ENCODE results near the gene MPRIP. TPM values are rescaled to one million over a fixed set of nuclear protein-coding genes. Genes with fewer than 3 reads are reported as not detected.
A peak's percentile ranks its signal among the peaks of the same experiment; 100 is the strongest.

The MPRIP gene
- total RNA-seq, 1 donor: 86.5 TPM

GRCh38 chr17:17091856-17092756 is 49.8 kb downstream of the MPRIP start:
- TF ChIP-seq CTCF (IDR thresholded peaks at IDR 0.05; ENCODE audit: insufficient read depth, low read length): no peak
- no peak for DNase-seq (ENCODE audit: low read depth)

GRCh38 chr17:17093764-17094163 is 51.5 kb downstream of the MPRIP start:
- no peak for DNase-seq (ENCODE audit: low read depth)
- no peak for TF ChIP-seq CTCF (IDR thresholded peaks at IDR 0.05; ENCODE audit: insufficient read depth, low read length)
- no peak overlapping the region for H3K4me3 ChIP-seq (ENCODE audit: low read depth, low read length)

More at GRCh38 chr17:17091856-17092756, 49.8 kb downstream of the MPRIP start:
- H3K4me3 ChIP-seq (ENCODE audit: low read depth, low read length): no peak overlapping the region

- no peak for TF ChIP-seq CTCF (IDR thresholded peaks at IDR 0.05; ENCODE audit: insufficient read depth, low read length)
- DNase-seq (ENCODE audit: low read depth): no peak
- H3K4me3 ChIP-seq (ENCODE audit: low read depth, low read length): no peak overlapping the region
Observed at GRCh38 chr17:17096438-17097178, 54.4 kb downstream of the MPRIP start.

GRCh38 chr17:17097763-17098345 is 55.6 kb downstream of the MPRIP start:
- no peak overlapping the region for H3K4me3 ChIP-seq (ENCODE audit: low read depth, low read length)
- no peak for TF ChIP-seq CTCF (IDR thresholded peaks at IDR 0.05; ENCODE audit: insufficient read depth, low read length)
- no peak for DNase-seq (ENCODE audit: low read depth)

GRCh38 chr17:17098551-17099179 is 56.4 kb downstream of the MPRIP start:
- TF ChIP-seq CTCF (IDR thresholded peaks at IDR 0.05; ENCODE audit: insufficient read depth, low read length): no peak
- DNase-seq (ENCODE audit: low read depth): peak; percentile 65

GRCh38 chr17:17102176-17102575 is 59.9 kb downstream of the MPRIP start:
- no peak overlapping the region for H3K4me3 ChIP-seq (ENCODE audit: low read depth, low read length)
- DNase-seq (ENCODE audit: low read depth): no peak
- TF ChIP-seq CTCF (IDR thresholded peaks at IDR 0.05; ENCODE audit: insufficient read depth, low read length): no peak

More at GRCh38 chr17:17098551-17099179, 56.4 kb downstream of the MPRIP start:
- H3K4me3 ChIP-seq (ENCODE audit: low read depth, low read length): no peak overlapping the region
